Ureter (tissue), 1 donor: Measurements from ENCODE around the gene SERPINF2. TPM values are rescaled to one million over a fixed set of nuclear protein-coding genes. Genes with fewer than 3 reads are reported as not detected.
"Not testable (repeated sequence)": the region's sequence is repeated elsewhere in the genome, so short reads cannot be mapped to it uniquely, and the experiment has no call there.

Source experiments
- DNase-seq: peaks from one replicate; pipeline ENCODE4 v3.0.0-alpha.2; 2020; ENCODE audit warnings: low spot score
- total RNA-seq: library from RNA; stranded (reverse); gene quantifications from one replicate; pipeline ENCODE4 v1.2.4, GENCODE V29; 2023
- donor health status: DM: yes; HTN: yes; CAD: no.

SERPINF2 gene
- total RNA-seq, 1 donor from 2014 or later: 7.1 TPM

GRCh38 chr17:1735418-1735817, 7.3 kb upstream of the SERPINF2 start:
- DNase-seq: no peak

- DNase-seq: no peak
Observed at GRCh38 chr17:1735834-1736347, 6.8 kb upstream of the SERPINF2 start.

GRCh38 chr17:1736348-1737281, 6.1 kb upstream of the SERPINF2 start:
- DNase-seq: no peak

- DNase-seq: no peak
Observed at GRCh38 chr17:1737531-1738291, 5.0 kb upstream of the SERPINF2 start.

- DNase-seq: not testable (repeated sequence)
Observed at GRCh38 chr17:1741899-1742298, 772 bp upstream of the SERPINF2 start.

- no peak for DNase-seq
Observed at GRCh38 chr17:1743088-1743439, 393 bp downstream of the SERPINF2 start.

- no peak for DNase-seq
Observed at GRCh38 chr17:1744551-1745512, 2.2 kb downstream of the SERPINF2 start.

- no peak for DNase-seq
Observed at GRCh38 chr17:1745513-1746020, 2.9 kb downstream of the SERPINF2 start.

GRCh38 chr17:1746975-1747543, 4.4 kb downstream of the SERPINF2 start:
- DNase-seq: no peak

GRCh38 chr17:1750628-1751027, 8.0 kb downstream of the SERPINF2 start:
- no peak for DNase-seq

GRCh38 chr17:1752425-1753262, 10.0 kb downstream of the SERPINF2 start:
- DNase-seq: no peak

- no peak for DNase-seq
Observed at GRCh38 chr17:1753767-1754429, 11.2 kb downstream of the SERPINF2 start.

GRCh38 chr17:1754430-1755112, 11.9 kb downstream of the SERPINF2 start:
- DNase-seq: no peak

GRCh38 chr17:1755252-1755826, 12.7 kb downstream of the SERPINF2 start:
- DNase-seq: no peak

GRCh38 chr17:1755827-1756262, 13.2 kb downstream of the SERPINF2 start:
- DNase-seq: no peak

- no peak for DNase-seq
Observed at GRCh38 chr17:1758807-1759206, 16.1 kb downstream of the SERPINF2 start.

- DNase-seq: no peak
Observed at GRCh38 chr17:1759529-1759928, 16.9 kb downstream of the SERPINF2 start.

- no peak for DNase-seq
Observed at GRCh38 chr17:1762233-1762900, 19.7 kb downstream of the SERPINF2 start.
